GM12873 (cell line): ENCODE results near the gene OR6B1.

Experiments
- CTCF ChIP-seq: IDR thresholded peaks from 2 replicates; pipeline ENCODE4 v1.5.1; 2012; ENCODE audit warnings: low read depth, mild to moderate bottlenecking, moderate library complexity, low read length, control low read depth; ENCODE audit not compliant: insufficient read depth; ENCODE audit errors: missing control alignments

OR6B1 gene

DNA sequence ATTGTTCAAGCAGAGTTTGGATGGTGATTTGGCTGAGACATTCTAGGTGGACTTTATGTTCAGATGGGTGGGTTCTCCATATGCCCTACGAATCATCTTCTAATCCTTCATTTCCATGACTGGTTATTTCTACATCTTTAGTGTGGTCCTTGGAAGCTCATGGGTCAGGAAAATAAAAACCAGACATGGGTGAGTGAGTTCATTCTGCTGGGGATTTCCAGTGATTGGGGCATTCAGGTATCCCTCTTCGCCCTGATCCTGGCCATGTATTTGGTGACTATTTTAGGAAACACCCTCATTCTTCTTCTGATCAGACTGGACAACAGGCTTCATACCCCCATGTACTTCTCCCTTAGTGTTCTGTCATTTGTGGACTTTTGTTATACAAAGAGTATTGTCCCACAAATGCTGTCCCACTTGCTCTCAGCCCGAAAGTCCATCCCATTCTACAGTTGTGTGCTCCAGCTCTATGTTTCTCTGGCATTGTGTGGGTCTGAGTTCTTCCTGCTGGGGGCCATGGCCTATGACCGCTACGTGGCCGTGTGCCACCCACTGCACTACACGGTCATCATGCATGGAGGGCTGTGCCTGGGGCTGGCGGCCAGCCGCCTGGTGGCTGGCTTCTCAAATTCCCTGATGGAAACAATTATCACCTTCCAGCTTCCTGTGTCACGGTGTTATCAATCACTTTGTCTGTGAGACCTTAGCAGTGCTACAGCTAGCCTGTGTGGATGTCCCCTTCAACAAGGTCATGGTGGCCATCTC is 19.2 kb upstream of the OR6B1 start:
- TF ChIP-seq CTCF = no peak

DNA sequence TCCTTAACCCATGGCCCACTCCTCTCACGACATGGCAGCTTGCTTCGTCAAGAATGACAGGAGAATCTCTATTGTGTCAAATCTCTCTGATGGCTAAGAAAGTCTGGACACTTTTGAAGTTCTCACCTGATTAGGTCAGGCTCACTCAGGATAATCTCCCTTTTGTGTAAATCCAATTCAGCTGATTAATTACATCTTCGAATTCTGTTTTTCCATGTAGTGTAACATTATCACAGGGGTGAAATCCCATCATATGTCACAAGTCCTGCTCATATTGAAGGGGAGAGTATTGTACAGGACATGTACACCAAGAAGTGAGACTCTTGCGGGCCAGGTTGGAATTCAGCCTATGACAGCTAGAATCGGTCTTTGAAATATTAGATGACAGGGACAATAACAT is 16.2 kb upstream of the OR6B1 start:
- TF ChIP-seq CTCF = no peak

DNA sequence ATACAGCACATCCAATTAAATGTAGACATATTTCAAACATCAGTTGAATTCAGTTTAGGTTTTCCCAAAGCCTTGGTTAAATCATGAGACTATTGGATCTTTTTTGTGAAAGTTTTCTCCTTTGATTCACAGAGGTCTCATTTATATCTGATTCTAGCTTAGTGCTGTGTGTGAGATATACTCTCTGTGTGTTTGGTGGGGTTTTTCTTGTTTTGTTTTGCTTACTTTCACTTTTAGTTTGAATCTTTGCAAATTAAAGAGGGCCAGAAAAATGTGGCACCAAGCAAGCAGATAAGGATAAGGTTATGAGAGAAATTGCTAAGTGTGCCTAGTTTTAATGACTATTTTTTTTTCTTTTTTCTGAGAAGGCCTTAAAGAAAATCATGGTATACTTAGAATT is 12.6 kb upstream of the OR6B1 start:
- no peak for TF ChIP-seq CTCF

- TF ChIP-seq CTCF = no peak
These were observed 11.0 kb upstream of the OR6B1 start for GRCh38 chr7:143988976-143989745.

- TF ChIP-seq CTCF = no peak
These were observed 7.5 kb upstream of the OR6B1 start for GRCh38 chr7:143992670-143993069.

GRCh38 chr7:143993924-143994323 is 6.2 kb upstream of the OR6B1 start:
- no peak for TF ChIP-seq CTCF

DNA sequence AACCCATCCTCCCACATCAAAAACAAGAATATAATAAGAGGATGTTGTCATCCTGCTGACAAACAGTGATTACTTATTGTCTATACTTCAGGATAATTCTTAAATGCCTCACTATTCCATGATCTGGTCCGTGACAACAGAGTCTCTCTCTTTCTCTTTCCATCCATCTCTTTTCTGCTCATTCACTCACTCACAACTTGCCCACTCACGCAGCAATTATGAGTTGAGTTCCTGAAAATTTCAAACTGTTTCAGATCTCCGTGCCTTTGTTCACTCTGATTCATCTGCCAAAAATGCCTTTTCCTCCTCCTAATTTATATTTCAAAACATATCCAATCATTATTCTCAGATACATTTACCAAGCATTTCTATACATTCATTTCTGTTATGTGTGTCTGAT is 1.4 kb downstream of the OR6B1 start:
- no peak for TF ChIP-seq CTCF
